ENCODE data around the gene SNX5.

SNX5 gene

DNA sequence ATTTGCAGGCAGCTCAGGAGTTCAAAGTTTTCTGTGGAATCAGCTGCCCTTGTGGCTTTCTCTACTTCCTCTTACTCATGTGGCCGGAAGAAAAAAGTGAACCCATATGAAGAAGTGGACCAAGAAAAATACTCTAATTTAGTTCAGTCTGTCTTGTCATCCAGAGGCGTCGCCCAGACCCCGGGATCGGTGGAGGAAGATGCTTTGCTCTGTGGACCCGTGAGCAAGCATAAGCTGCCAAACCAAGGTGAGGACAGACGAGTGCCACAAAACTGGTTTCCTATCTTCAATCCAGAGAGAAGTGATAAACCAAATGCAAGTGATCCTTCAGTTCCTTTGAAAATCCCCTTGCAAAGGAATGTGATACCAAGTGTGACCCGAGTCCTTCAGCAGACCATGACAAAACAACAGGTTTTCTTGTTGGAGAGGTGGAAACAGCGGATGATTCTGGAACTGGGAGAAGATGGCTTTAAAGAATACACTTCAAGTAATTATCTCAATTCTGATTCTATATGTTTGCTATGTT lies 1.4 kb upstream of the SNX5 start:
- peak overlapping the region; percentile 90 to 98 (median 98) for H3K4me3 ChIP-seq (ENCODE audit: low read depth in 1 of 5, low read length in 5 of 5)
- H3K4me1 ChIP-seq (ENCODE audit: control insufficient read depth in 5 of 5, insufficient read depth in 5 of 5, low read length in 5 of 5) = peaks cover 11 to 68% (median 66%) of the 10 kb centered on the region in 5 donors
- peaks cover 0 to 2% (median 0%) of the 10 kb centered on the region in 5 donors for H3K27me3 ChIP-seq (ENCODE audit: control insufficient read depth in 5 of 5, insufficient read depth in 4 of 5, low read length in 5 of 5)
- peak overlapping the region; percentile 97 for H3K27ac ChIP-seq (ENCODE audit: low read depth, low read length)
- H3K9me3 ChIP-seq (ENCODE audit: control insufficient read depth in 5 of 5, low read length in 5 of 5) = no peaks in the 10 kb centered on the region
- H3K9ac ChIP-seq (ENCODE audit: low read length in 5 of 5) = peak overlapping the region in 4 of 5 donors; percentile 79 to 95 (median 85)
- no peaks in the 10 kb centered on the region for H3K36me3 ChIP-seq (ENCODE audit: control insufficient read depth in 5 of 5, insufficient read depth in 5 of 5, low read length in 5 of 5)

DNA sequence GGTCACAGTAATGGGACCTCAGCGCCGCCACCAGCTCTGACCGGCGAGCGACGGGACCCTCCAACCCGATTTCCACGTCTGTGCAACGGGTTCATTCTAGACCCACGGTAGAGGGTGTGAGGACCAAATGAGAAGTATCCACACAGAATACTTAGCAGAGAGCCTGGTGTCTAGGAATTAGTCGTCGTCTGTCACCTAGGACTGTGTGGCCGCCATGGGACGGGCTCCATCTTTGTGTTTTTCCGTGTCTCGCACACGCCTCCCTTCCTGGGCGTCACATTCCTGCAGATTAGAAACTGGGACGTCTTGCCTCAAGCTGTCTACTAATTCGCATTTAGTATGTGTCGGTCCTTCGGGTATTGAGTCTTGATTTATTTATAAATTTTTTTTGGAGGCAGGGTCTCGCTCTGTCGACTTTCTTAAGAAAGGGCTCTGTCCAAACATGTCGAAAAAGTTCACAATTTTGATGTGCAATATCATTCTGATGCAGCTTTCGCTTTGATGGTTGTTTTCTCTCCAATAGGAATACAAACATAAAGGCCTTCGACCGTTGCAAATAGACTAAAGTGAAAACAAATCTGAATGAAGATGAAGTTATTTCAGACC lies 787 bp upstream of the SNX5 start:
- peaks cover 11 to 74% (median 71%) of the 10 kb centered on the region in 5 donors for H3K4me1 ChIP-seq (ENCODE audit: control insufficient read depth in 5 of 5, insufficient read depth in 5 of 5, low read length in 5 of 5)

DNA sequence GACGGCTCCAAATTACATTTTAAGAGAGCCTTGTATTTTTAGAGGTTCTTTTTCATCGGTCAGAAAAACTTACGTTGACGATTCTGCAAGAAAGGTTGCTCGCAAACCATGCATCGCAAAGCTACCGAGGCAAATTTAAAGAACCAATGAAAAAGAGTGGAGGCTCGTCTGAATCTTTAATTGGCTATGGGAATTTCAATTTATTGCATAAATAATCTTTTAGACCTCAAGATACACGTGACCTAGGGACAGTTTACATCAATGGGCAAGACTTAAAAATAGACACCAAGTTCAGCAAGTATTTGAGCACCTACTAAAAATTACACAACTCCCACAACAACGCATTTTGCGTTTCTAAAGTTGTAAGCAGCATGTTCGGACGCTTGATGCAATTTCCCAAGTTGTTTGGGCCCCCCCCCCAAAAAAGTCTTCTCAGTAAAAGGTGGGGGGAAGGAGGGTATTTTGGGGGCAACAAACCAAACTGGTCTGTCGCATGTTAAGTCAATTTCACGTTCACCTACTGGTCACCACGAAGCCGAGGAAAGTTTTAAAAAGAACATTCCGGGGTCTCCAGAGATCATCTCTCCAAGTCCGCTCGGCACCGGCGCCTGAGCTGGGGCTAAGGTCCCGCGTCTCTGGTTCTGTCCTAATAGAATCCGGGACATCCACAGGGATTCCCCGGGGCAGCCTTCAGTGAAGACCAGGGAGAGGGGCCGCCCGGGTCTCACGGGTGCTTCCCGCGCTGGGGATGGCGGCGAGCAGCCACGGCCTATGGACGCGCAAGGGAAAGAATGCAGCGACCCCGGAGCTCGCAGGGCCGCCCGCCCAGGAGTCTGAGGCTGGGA lies 851 bp downstream of the SNX5 start:
- H3K27ac ChIP-seq (ENCODE audit: low read depth, low read length) = peak overlapping the region; percentile 97
- peaks cover 0 to 2% (median 0%) of the 10 kb centered on the region in 5 donors for H3K27me3 ChIP-seq (ENCODE audit: control insufficient read depth in 5 of 5, insufficient read depth in 4 of 5, low read length in 5 of 5)
- peak overlapping the region; percentile 20 to 95 (median 92) for H3K9ac ChIP-seq (ENCODE audit: low read length in 5 of 5)
- peak overlapping the region; percentile 78 to 98 (median 98) for H3K4me3 ChIP-seq (ENCODE audit: low read depth in 1 of 5, low read length in 5 of 5)
- H3K4me1 ChIP-seq (ENCODE audit: control insufficient read depth in 5 of 5, insufficient read depth in 5 of 5, low read length in 5 of 5) = peaks cover 11 to 81% (median 79%) of the 10 kb centered on the region in 5 donors
- no peaks in the 10 kb centered on the region for H3K9me3 ChIP-seq (ENCODE audit: control insufficient read depth in 5 of 5, low read length in 5 of 5)
- H3K36me3 ChIP-seq (ENCODE audit: control insufficient read depth in 5 of 5, insufficient read depth in 5 of 5, low read length in 5 of 5) = peaks cover 0 to 2% (median 0%) of the 10 kb centered on the region in 5 donors

More for the DNA sequence above, 787 bp upstream of the SNX5 start:
- H3K9ac ChIP-seq (ENCODE audit: low read length in 5 of 5) = peak overlapping the region; percentile 78 to 95 (median 84)
- no peaks in the 10 kb centered on the region for H3K36me3 ChIP-seq (ENCODE audit: control insufficient read depth in 5 of 5, insufficient read depth in 5 of 5, low read length in 5 of 5)
- H3K27ac ChIP-seq (ENCODE audit: low read depth, low read length) = peak overlapping the region; percentile 97
- H3K9me3 ChIP-seq (ENCODE audit: control insufficient read depth in 5 of 5, low read length in 5 of 5) = no peaks in the 10 kb centered on the region
- peaks cover 0 to 2% (median 0%) of the 10 kb centered on the region in 5 donors for H3K27me3 ChIP-seq (ENCODE audit: control insufficient read depth in 5 of 5, insufficient read depth in 4 of 5, low read length in 5 of 5)
- H3K4me3 ChIP-seq (ENCODE audit: low read depth in 1 of 5, low read length in 5 of 5) = peak overlapping the region; percentile 90 to 98 (median 98)

DNA sequence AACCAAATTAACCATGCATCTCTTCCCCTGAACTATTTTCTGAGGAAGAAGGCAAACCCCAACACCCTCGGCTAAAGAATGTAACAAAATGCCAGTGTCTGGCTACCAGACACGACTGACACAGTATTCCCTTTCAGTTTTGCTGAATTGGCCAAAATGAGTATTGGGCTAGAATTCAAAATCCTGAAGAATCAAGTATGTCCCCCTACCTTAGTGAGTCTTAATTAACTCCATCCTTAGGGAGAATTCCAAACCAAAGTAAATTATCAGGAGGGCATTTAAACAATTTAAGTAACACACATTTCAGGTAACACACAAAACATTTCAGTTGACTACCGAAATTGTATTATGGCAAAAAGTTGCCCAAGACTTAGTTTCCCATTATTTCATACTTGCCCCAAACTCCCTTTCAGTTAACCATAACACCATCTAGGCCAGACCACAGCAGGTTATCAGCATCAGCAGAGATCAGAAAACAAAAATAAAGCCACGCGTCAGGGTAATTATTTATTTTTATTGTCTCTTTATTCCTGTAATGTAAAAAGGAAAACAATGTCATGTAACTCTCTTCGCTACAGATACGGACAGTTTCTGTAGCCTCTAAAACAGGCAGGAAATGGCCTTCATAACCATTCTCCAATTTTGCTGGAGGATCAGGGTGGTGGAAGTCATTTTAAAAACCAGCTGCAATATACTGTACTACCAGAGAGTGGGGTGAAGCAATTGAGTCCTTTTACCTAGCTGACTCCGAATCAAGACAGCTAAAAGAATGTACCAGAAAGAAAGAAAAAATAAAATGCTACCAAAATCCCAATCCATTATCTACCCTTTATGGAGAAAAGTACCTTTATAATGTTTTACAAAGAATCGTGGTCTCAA lies 1.9 kb downstream of the SNX5 start:
- peaks cover 0 to 2% (median 0%) of the 10 kb centered on the region in 5 donors for H3K36me3 ChIP-seq (ENCODE audit: control insufficient read depth in 5 of 5, insufficient read depth in 5 of 5, low read length in 5 of 5)
- H3K9ac ChIP-seq (ENCODE audit: low read length in 5 of 5) = peak overlapping the region; percentile 20 to 95 (median 88)
- peaks cover 11 to 87% (median 78%) of the 10 kb centered on the region in 5 donors for H3K4me1 ChIP-seq (ENCODE audit: control insufficient read depth in 5 of 5, insufficient read depth in 5 of 5, low read length in 5 of 5)
- H3K9me3 ChIP-seq (ENCODE audit: control insufficient read depth in 5 of 5, low read length in 5 of 5) = no peaks in the 10 kb centered on the region
- peak overlapping the region; percentile 78 to 98 (median 98) for H3K4me3 ChIP-seq (ENCODE audit: low read depth in 1 of 5, low read length in 5 of 5)
- peak overlapping the region; percentile 97 for H3K27ac ChIP-seq (ENCODE audit: low read depth, low read length)
- H3K27me3 ChIP-seq (ENCODE audit: control insufficient read depth in 5 of 5, insufficient read depth in 4 of 5, low read length in 5 of 5) = peaks cover 0 to 2% (median 0%) of the 10 kb centered on the region in 5 donors

DNA sequence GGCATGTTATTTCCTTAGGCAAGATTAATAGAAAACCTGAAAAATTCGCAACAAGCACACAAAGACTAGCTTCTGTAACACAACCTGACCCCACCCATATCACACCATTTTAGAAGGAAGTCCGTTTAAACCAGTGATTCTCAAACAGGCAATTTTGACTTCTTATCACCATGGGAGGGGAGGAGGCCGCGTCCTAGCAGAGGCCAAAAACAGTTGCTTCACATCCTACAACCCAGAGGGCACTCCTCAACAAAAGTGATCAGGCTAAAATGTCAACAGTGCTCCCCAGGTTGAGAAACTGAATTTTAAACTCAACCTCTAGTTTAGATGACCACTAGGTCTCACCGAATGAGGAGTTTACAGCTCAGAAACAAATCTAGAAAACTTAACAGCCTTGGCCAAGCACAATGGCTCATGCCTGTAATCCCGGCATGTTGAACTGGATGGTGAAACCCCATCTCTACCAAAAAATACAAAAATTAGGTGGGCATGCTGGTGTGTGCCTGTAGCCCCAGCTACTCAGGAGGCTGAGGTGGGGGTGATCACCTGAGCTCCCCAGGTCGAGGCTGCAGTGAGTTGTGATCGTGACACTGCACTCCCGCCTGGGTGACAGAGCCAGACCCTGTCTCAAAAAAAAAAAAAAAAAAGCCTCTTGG lies 3.4 kb downstream of the SNX5 start:
- peaks cover 0 to 2% (median 0%) of the 10 kb centered on the region in 5 donors for H3K27me3 ChIP-seq (ENCODE audit: control insufficient read depth in 5 of 5, insufficient read depth in 4 of 5, low read length in 5 of 5)
- peak overlapping the region; percentile 97 for H3K27ac ChIP-seq (ENCODE audit: low read depth, low read length)
- H3K9me3 ChIP-seq (ENCODE audit: control insufficient read depth in 5 of 5, low read length in 5 of 5) = no peaks in the 10 kb centered on the region
- H3K4me1 ChIP-seq (ENCODE audit: control insufficient read depth in 5 of 5, insufficient read depth in 5 of 5, low read length in 5 of 5) = peaks cover 11 to 85% (median 77%) of the 10 kb centered on the region in 5 donors
- H3K36me3 ChIP-seq (ENCODE audit: control insufficient read depth in 5 of 5, insufficient read depth in 5 of 5, low read length in 5 of 5) = peaks cover 0 to 2% (median 0%) of the 10 kb centered on the region in 5 donors
- H3K9ac ChIP-seq (ENCODE audit: low read length in 5 of 5) = no peak overlapping the region
- H3K4me3 ChIP-seq (ENCODE audit: low read depth in 1 of 5, low read length in 5 of 5) = peak overlapping the region in 4 of 5 donors; percentile 90 to 98 (median 98)

DNA sequence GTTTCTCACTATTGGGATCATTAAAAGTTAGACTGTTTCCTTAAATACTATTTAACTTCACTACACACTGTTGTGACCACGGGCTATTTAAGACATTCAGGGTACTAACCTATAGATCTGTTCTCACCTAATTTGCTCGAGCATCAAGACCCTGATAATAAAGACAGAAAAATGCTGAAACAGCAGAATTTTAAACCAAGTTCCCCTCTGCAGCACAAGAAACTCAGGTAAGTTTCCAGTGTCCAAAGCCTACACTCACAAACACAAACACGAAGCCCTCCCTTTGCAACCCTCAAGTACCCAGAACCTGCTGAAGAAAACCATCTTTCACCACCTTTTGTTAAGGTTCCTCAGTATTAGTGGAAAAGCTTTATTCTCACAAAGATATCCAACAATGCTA lies 4.0 kb downstream of the SNX5 start:
- peaks cover 8 to 84% (median 77%) of the 10 kb centered on the region in 5 donors for H3K4me1 ChIP-seq (ENCODE audit: control insufficient read depth in 5 of 5, insufficient read depth in 5 of 5, low read length in 5 of 5)
- H3K27ac ChIP-seq (ENCODE audit: low read depth, low read length) = peak overlapping the region; percentile 97
- H3K27me3 ChIP-seq (ENCODE audit: control insufficient read depth in 5 of 5, insufficient read depth in 4 of 5, low read length in 5 of 5) = peaks cover 0 to 2% (median 0%) of the 10 kb centered on the region in 5 donors
- no peaks in the 10 kb centered on the region for H3K9me3 ChIP-seq (ENCODE audit: control insufficient read depth in 5 of 5, low read length in 5 of 5)
- H3K9ac ChIP-seq (ENCODE audit: low read length in 5 of 5) = no peak overlapping the region
- no peak overlapping the region for H3K4me3 ChIP-seq (ENCODE audit: low read depth in 1 of 5, low read length in 5 of 5)
- peaks cover 0 to 2% (median 0%) of the 10 kb centered on the region in 5 donors for H3K36me3 ChIP-seq (ENCODE audit: control insufficient read depth in 5 of 5, insufficient read depth in 5 of 5, low read length in 5 of 5)

DNA sequence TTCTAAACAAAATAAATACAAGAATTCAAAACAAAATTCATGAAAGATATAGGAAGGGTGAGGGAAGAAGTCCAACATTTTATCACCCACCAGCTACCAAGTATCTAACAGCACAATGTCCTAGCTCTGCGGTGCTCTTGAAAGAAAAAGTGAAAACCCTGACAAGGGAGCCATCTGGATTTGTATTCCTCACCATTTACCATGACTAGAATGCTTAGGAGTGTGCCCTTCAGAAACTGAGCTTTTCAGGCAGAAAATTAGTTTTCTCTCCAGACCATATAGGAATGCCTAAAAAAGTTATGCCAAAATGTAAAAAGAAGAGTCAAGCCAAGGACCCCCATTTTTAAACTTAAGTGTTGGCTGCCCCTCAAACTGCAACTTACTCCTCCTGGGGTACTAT lies 4.5 kb downstream of the SNX5 start:
- peaks cover 0 to 2% (median 0%) of the 10 kb centered on the region in 5 donors for H3K36me3 ChIP-seq (ENCODE audit: control insufficient read depth in 5 of 5, insufficient read depth in 5 of 5, low read length in 5 of 5)
- no peak overlapping the region for H3K4me3 ChIP-seq (ENCODE audit: low read depth in 1 of 5, low read length in 5 of 5)
- no peak overlapping the region for H3K9ac ChIP-seq (ENCODE audit: low read length in 5 of 5)
- peak overlapping the region; percentile 97 for H3K27ac ChIP-seq (ENCODE audit: low read depth, low read length)
- H3K4me1 ChIP-seq (ENCODE audit: control insufficient read depth in 5 of 5, insufficient read depth in 5 of 5, low read length in 5 of 5) = peaks cover 8 to 84% (median 79%) of the 10 kb centered on the region in 5 donors
- peaks cover 0 to 2% (median 0%) of the 10 kb centered on the region in 5 donors for H3K27me3 ChIP-seq (ENCODE audit: control insufficient read depth in 5 of 5, insufficient read depth in 4 of 5, low read length in 5 of 5)
- no peaks in the 10 kb centered on the region for H3K9me3 ChIP-seq (ENCODE audit: control insufficient read depth in 5 of 5, low read length in 5 of 5)

DNA sequence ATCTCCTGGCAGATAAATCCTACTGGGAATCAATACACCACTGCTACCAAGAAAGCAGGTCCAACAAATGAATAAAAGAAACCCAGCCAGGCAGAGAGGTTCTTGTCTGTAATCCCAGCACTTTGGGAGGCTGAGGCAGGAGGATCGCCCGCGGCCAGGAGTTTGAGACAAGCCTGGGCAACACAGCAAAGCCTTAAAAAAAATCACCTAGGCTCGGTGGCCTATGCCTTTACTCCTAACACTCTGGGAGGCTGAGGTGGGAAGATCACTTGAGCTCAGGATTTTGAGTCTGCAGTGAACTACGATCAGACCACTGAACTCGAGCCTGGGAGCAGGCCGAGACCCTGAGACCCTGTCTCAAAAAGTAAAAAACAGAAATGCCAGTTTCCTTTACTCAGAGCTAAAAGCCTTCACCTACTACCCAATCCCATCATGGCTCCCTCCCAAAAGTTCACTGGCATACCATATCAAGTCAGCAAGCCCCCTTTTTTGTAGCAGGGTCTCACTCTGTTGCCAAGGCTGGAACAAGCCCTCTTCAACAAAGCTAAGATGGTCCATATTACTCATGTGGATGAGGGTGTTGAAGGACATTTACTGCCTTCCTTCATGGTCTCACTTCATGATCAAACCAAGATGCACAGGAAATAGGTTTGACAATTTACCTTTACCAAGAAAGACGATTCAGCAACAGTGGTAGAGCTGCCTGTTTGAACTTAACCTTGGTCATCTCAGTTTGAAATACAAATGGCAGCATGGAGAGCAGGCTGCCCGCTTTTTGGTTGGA lies 5.3 kb downstream of the SNX5 start:
- Histone ChIP-seq H3K4me3 (ENCODE audit: low read depth in 1 of 5, low read length in 5 of 5) (no peak overlapping the region), H3K27ac (ENCODE audit: low read depth, low read length) (peak overlapping the region; percentile 97), H3K27me3 (ENCODE audit: control insufficient read depth in 5 of 5, insufficient read depth in 4 of 5, low read length in 5 of 5) (no peaks in the 10 kb centered on the region), H3K9ac (ENCODE audit: low read length in 5 of 5) (no peak overlapping the region), H3K4me1 (ENCODE audit: control insufficient read depth in 5 of 5, insufficient read depth in 5 of 5, low read length in 5 of 5) (peaks cover 3 to 91% (median 85%) of the 10 kb centered on the region in 5 donors), H3K9me3 (ENCODE audit: control insufficient read depth in 5 of 5, low read length in 5 of 5) (no peaks in the 10 kb centered on the region), H3K36me3 (ENCODE audit: control insufficient read depth in 5 of 5, insufficient read depth in 5 of 5, low read length in 5 of 5) (peaks cover 0 to 2% (median 0%) of the 10 kb centered on the region in 5 donors)

Data from subcutaneous abdominal adipose tissue (tissue), 5 donors.